GM12892 (cell line): ENCODE results near the gene MRPL58.

Experiments used
- POLR2A ChIP-seq: IDR thresholded peaks from 2 replicates; pipeline ENCODE4 v1.6.1; 2011; ENCODE audit warnings: low read depth, low read length, control low read depth
- POLR2AphosphoS5 ChIP-seq: IDR thresholded peaks from 2 replicates; pipeline ENCODE4 v1.6.1; 2011; ENCODE audit warnings: low read depth, low read length, control low read depth
- TAF1 ChIP-seq: IDR thresholded peaks from 2 replicates; pipeline ENCODE4 v1.6.1; 2011; ENCODE audit warnings: low read depth, mild to moderate bottlenecking, control low read depth, low read length, borderline replicate concordance

- no peak for TF ChIP-seq POLR2A
- TF ChIP-seq POLR2AphosphoS5: no peak
- no peak for TF ChIP-seq TAF1
Observed at GRCh38 chr17:74987909-74988711, 24.4 kb upstream of the MRPL58 start.
